Measurements from ENCODE around the gene ZFHX3. TPM values are rescaled to one million over a fixed set of nuclear protein-coding genes. Genes with fewer than 3 reads are reported as not detected.

Gene ZFHX3
- total RNA-seq, 1 experiment from 2014 or later = 1.5 TPM

DNA sequence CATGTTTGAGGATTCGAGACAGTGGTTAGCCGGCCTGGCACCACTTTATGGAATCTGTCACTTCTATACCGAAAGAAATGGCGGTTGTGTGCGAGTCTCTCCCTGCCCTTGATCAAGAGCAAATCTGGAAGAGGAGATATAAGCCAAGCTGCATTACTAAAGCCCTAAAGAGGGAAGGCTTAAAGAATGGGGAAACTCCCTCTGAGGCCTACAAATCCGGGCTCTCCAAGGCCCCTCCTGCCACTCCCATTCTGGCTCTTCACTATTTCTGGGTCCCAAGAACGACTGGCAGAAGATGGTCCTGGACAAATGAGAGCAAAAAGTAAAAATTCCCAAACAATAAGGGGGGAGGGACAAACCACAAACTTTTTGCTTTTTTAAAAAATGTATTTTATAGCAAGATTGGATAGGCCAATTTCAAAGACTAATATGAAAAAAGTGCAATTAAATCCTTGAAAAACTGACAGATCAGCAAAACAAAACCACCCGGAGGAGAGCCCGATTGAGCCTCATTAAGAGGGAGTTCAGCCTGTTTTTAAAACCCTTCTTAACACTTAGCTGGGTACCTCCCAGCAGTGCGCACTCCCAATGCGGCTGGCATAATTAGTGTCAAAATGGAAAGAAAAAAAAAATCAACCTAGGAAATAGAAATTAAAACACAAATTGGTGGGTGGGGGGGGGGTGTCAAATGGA, 193.5 kb downstream of the ZFHX3 start:
- Histone ChIP-seq H4K20me1 (ENCODE audit: control insufficient read depth, insufficient read depth, insufficient read length) (no peaks in the 10 kb centered on the region), H3K9me3 (ENCODE audit: control insufficient read depth, low read depth, low read length) (no peaks in the 10 kb centered on the region), H2BK120ac (ENCODE audit: low read depth, low read length, poor library complexity, severe bottlenecking) (no peak overlapping the region), H3K23ac (ENCODE audit: insufficient read length, low read depth, low read length) (no peak overlapping the region), H2BK5ac (ENCODE audit: insufficient read length, low read length) (no peak overlapping the region), H3K14ac (ENCODE audit: insufficient read depth, low read length) (no peak overlapping the region), H2AK5ac (ENCODE audit: insufficient read length, low read length) (no peak overlapping the region), H2BK12ac (ENCODE audit: insufficient read length, low read depth, low read length) (no peak overlapping the region), H4K91ac (ENCODE audit: insufficient read length, low read depth, low read length) (no peak overlapping the region), H2BK20ac (ENCODE audit: low read depth, low read length, poor library complexity, severe bottlenecking) (no peak overlapping the region), H2AFZ (ENCODE audit: low read length) (no peak overlapping the region), H3K23me2 (ENCODE audit: insufficient read length, low read depth, low read length, poor library complexity, severe bottlenecking) (no peaks in the 10 kb centered on the region), H3K18ac (ENCODE audit: insufficient read length, low read depth, low read length) (no peak overlapping the region), H3K4me2 (ENCODE audit: insufficient read depth, insufficient read length, low read length) (no peak overlapping the region), H4K5ac (ENCODE audit: insufficient read length, low read depth, low read length) (no peak overlapping the region), H3K9ac (ENCODE audit: extremely low read depth, insufficient read length, low read length) (no peak overlapping the region), H3K79me1 (ENCODE audit: insufficient read depth, low read depth, low read length, poor library complexity, severe bottlenecking) (no peaks in the 10 kb centered on the region), H3K27ac (ENCODE audit: insufficient read length, low read depth, low read length) (no peak overlapping the region), H3T11ph (ENCODE audit: low read length) (no peak overlapping the region), H3K4ac (ENCODE audit: low read depth, low read length) (no peak overlapping the region), H2BK15ac (ENCODE audit: low read depth, low read length) (no peak overlapping the region), H4K8ac (replicated peaks; ENCODE audit: insufficient read length, low read depth, low read length) (no peak overlapping the region), H3K56ac (ENCODE audit: insufficient read length, low read depth, low read length) (no peak overlapping the region), H3K4me1 (ENCODE audit: insufficient read depth, low read length) (peaks cover 3% of the 10 kb centered on the region; the same call in 1 of the 2 replicates), H3K79me2 (ENCODE audit: insufficient read depth, low read length) (no peaks in the 10 kb centered on the region), H3K27me3 (ENCODE audit: insufficient read depth, low read length) (no peaks in the 10 kb centered on the region)
- H3K27me3 Mint-ChIP-seq (ENCODE audit: low read depth) = peaks cover 4% of the 10 kb centered on the region; the same call in 1 of the 2 replicates
- H3K36me3 Mint-ChIP-seq (ENCODE audit: insufficient read depth in 1 of 3, low read depth in 3 of 3) = no peaks in the 10 kb centered on the region
- peaks cover 13 to 16% of the 10 kb centered on the region in 2 experiments for H3K4me1 Mint-ChIP-seq
- H3K9me3 Mint-ChIP-seq = no peaks in the 10 kb centered on the region
- TF ChIP-seq, protein P1, sequence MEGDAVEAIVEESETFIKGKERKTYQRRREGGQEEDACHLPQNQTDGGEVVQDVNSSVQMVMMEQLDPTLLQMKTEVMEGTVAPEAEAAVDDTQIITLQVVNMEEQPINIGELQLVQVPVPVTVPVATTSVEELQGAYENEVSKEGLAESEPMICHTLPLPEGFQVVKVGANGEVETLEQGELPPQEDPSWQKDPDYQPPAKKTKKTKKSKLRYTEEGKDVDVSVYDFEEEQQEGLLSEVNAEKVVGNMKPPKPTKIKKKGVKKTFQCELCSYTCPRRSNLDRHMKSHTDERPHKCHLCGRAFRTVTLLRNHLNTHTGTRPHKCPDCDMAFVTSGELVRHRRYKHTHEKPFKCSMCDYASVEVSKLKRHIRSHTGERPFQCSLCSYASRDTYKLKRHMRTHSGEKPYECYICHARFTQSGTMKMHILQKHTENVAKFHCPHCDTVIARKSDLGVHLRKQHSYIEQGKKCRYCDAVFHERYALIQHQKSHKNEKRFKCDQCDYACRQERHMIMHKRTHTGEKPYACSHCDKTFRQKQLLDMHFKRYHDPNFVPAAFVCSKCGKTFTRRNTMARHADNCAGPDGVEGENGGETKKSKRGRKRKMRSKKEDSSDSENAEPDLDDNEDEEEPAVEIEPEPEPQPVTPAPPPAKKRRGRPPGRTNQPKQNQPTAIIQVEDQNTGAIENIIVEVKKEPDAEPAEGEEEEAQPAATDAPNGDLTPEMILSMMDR (conservative IDR thresholded peaks at IDR 0.05) = no peak
- no peak for DNase-seq
- no CpG with 5 or more reads among the region's 11 CpGs for WGBS (ENCODE audit: extremely low coverage, insufficient read length, low lambda C conversion rate)
- H3K27ac Mint-ChIP-seq = no peak overlapping the region
- H3K4me3 Mint-ChIP-seq = no peak overlapping the region

Data from H9 (cell line).